Measurements from ENCODE around the gene NSD1.

DNA sequence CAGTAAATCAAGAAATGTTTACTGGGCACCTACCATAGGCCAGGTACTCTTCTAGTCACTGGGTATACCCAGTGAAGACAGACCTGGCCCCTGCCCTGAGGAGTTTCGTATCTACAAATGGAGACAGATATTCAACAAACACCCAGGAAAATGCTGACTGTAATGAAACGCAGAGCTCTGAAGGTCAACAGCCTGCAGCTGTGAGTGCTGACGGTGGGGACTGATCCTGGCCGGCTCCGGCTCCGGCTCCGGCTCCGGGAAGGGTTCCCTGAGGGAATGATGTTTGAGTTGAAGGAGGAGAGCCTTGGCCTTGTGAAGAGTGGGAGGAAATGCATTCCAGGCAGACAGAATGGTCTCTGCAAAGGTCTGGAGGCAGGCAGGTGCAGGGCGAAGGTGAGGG lies 23.8 kb upstream of the NSD1 start:
- TF ChIP-seq, protein P1, sequence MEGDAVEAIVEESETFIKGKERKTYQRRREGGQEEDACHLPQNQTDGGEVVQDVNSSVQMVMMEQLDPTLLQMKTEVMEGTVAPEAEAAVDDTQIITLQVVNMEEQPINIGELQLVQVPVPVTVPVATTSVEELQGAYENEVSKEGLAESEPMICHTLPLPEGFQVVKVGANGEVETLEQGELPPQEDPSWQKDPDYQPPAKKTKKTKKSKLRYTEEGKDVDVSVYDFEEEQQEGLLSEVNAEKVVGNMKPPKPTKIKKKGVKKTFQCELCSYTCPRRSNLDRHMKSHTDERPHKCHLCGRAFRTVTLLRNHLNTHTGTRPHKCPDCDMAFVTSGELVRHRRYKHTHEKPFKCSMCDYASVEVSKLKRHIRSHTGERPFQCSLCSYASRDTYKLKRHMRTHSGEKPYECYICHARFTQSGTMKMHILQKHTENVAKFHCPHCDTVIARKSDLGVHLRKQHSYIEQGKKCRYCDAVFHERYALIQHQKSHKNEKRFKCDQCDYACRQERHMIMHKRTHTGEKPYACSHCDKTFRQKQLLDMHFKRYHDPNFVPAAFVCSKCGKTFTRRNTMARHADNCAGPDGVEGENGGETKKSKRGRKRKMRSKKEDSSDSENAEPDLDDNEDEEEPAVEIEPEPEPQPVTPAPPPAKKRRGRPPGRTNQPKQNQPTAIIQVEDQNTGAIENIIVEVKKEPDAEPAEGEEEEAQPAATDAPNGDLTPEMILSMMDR (IDR thresholded peaks at IDR 0.05) = no peak
- no peak for TF ChIP-seq POLR2A (IDR thresholded peaks at IDR 0.05)
